ENCODE results near the gene PAX3.
"Not testable (repeated sequence)": the region's sequence is repeated elsewhere in the genome, so short reads cannot be mapped to it uniquely, and the experiment has no call there.

PAX3 gene

DNA sequence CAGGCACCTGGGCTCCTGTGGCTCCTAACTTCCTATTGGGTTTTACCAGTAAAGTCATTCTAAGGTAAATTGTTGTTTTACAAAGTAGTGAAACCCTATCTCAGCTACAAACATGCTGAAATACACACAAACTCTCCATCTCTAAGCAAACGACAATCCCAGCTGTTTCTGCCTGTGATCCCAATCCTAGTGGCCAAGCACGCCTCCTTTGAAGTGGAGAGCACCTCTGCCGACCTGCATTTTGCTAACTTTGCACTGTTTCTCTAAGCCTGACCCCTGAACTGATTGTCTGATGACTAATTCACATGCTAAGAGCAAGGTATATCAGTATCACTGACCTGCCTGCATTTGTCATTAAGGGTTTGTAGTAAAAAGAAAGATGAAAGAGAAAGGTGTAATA, 124.3 kb downstream of the PAX3 start:
- DNase-seq (ENCODE audit: low read depth) = no peak
- no peak overlapping the region for H3K4me3 ChIP-seq (ENCODE audit: low read depth, low read length)

GRCh38 chr2:222169346-222169745, 129.5 kb downstream of the PAX3 start:
- no peak for DNase-seq (ENCODE audit: low read depth)
- H3K4me3 ChIP-seq (ENCODE audit: low read depth, low read length) = no peak overlapping the region

- H3K4me3 ChIP-seq (ENCODE audit: low read depth, low read length) = no peak overlapping the region
- DNase-seq (ENCODE audit: low read depth) = no peak
Observed at GRCh38 chr2:222167762-222168161, 131.0 kb downstream of the PAX3 start.

- H3K4me3 ChIP-seq (ENCODE audit: low read depth, low read length) = no peak overlapping the region
- DNase-seq (ENCODE audit: low read depth) = no peak
Observed at GRCh38 chr2:222160944-222161343, 137.9 kb downstream of the PAX3 start.

DNA sequence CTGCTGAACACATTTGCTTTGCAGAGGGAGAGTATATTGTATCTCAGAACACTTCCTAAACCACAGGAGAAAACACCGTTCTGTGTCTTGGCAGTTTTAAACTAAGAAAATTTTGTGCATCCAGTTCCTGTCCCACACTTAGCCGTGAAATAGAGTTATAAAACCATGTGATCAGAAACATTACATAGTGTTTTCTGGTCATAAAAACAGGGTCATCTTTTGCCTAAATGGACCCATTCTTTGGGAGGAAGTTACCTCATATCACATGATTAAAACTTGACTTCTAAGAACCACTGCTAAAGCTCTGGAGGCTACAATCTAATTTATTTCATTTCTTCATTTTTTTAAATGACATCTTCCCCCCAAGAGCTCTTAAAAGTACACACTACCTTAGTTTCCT, 138.7 kb downstream of the PAX3 start:
- no peak overlapping the region for H3K4me3 ChIP-seq (ENCODE audit: low read depth, low read length)
- no peak for DNase-seq (ENCODE audit: low read depth)

- H3K4me3 ChIP-seq (ENCODE audit: low read depth, low read length) = no peak overlapping the region
- no peak for DNase-seq (ENCODE audit: low read depth)
Observed at GRCh38 chr2:222159221-222159620, 139.6 kb downstream of the PAX3 start.

DNA sequence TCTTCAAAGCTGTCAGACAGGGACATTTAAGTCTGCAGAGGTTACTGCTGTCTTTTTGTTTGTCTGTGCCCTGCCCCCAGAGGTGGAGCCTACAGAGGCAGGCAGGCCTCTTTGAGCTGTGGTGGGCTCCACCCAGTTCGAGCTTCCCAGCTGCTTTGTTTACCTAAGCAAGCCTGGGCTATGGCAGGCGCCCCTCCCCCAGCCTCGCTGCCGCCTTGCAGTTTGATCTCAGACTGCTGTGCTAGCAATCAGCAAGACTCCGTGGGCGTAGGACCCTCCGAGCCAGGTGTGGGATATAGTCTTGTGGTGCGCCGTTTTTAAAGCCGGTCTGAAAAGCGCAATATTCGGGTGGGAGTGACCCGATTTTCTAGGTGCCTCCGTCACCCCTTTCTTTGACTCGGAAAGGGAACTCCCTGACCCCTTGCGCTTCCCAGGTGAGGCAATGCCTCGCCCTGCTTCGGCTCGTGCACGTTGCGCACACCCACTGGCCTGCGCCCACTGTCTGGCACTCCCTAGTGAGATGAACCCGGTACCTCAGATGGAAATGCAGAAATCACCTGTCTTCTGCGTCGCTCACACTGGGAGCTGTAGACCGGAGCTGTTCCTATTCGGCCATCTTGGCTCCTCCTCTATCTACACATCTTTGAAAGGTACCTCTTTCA, 143.7 kb downstream of the PAX3 start:
- DNase-seq (ENCODE audit: low read depth); H3K4me3 ChIP-seq (ENCODE audit: low read depth, low read length): not testable (repeated sequence)

Measured in skeletal muscle cell (primary cell).